Natural killer cell (primary cell): Measurements from ENCODE around the gene TNFAIP2. TPM values are rescaled to one million over a fixed set of nuclear protein-coding genes. Genes with fewer than 3 reads are reported as not detected.

ENCODE experiments used
- ATAC-seq, 3 donors: fragments of 150-1000 bp in 2 of 3; fragments of 200-7000 bp in 1 of 3; cut with Tn5 transposase; 1 replicate in 1 of 3; 2 replicates in 2 of 3; pipeline ENCODE4 v1.10.0; 2021; ENCODE audit warnings: mild to moderate bottlenecking in 2 of 3, moderate library complexity in 2 of 3
- DNase-seq, 2 donors: peaks; one replicate each; pipeline versions ENCODE4 v3.0.0 to v3.0.0-alpha.2; 2013 to 2021; ENCODE audit warnings: mixed read lengths in 1 of 2
- H3K27ac ChIP-seq: one replicate; pipeline ENCODE4 v1.5.1; 2013; ENCODE audit warnings: mild to moderate bottlenecking, low read length
- H3K27me3 ChIP-seq: one replicate; pipeline ENCODE4 v1.6.1; 2013; ENCODE audit warnings: low read length; ENCODE audit not compliant: control insufficient read depth, insufficient read depth
- H3K36me3 ChIP-seq: one replicate; pipeline ENCODE4 v1.6.1; 2013; ENCODE audit warnings: low read length; ENCODE audit not compliant: control insufficient read depth, insufficient read depth
- H3K4me1 ChIP-seq: one replicate; pipeline ENCODE4 v1.6.1; 2013; ENCODE audit warnings: low read length; ENCODE audit not compliant: control insufficient read depth, insufficient read depth
- H3K4me3 ChIP-seq: one replicate; pipeline ENCODE4 v1.5.1; 2013; ENCODE audit warnings: low read length
- H3K9me3 ChIP-seq: one replicate; pipeline ENCODE4 v1.6.1; 2013; ENCODE audit warnings: low read length; ENCODE audit not compliant: control insufficient read depth, insufficient read depth
- H3K27ac Mint-ChIP-seq, 2 donors: one replicate each; pipeline ENCODE4 v1.8.0; 2022; ENCODE audit warnings: mild to moderate bottlenecking in 2 of 2, mixed read lengths in 2 of 2, moderate library complexity in 1 of 2
- H3K27me3 Mint-ChIP-seq, 2 donors: one replicate each; pipeline ENCODE4 v1.8.0; 2022; ENCODE audit warnings: low read depth in 2 of 2, mixed read lengths in 2 of 2
- H3K36me3 Mint-ChIP-seq: one replicate; pipeline ENCODE4 v1.8.0; 2022; ENCODE audit warnings: mixed read lengths
- H3K4me1 Mint-ChIP-seq, 2 donors: one replicate each; pipeline ENCODE4 v1.8.0; 2022; ENCODE audit warnings: mixed read lengths in 2 of 2
- H3K4me3 Mint-ChIP-seq: one replicate; pipeline ENCODE4 v1.8.0; 2022; ENCODE audit warnings: mild to moderate bottlenecking, moderate library complexity, mixed read lengths
- H3K9me3 Mint-ChIP-seq, 2 donors: one replicate each; pipeline ENCODE4 v1.8.0; 2022; ENCODE audit warnings: mixed read lengths in 2 of 2
- CTCF ChIP-seq: fragments of 200-600 bp; IDR thresholded peaks from one replicate; pipeline ENCODE4 v1.8.0; 2022; ENCODE audit warnings: antibody characterized with exemption
- WGBS: methylation state at CpG from one replicate; pipeline ENCODE4 v1.1.7; 2013; ENCODE audit warnings: missing lambda C conversion rate; ENCODE audit not compliant: insufficient coverage; 5-methylcytosine and 5-hydroxymethylcytosine counted together
- intact Hi-C: fragments of 100-400 bp; cut with micrococcal nuclease; formaldehyde crosslinking; loops from one replicate; pipeline ENCODE4 v1.14.2; 2022
- total RNA-seq, 4 donors: library from RNA; stranded (reverse); fragments of 120-200 nt in 1 of 4; gene quantifications; one replicate each; pipeline versions ENCODE4 v1.2.3 to v1.2.4, GENCODE V29; 2013 to 2022

Gene TNFAIP2
- total RNA-seq, 3 donors from 2014 or later (not counting 1 experiment from before 2014, with no cell fraction given) = 14.2 to 89.8 (median 50.1) TPM

- ATAC-seq (no peak), DNase-seq (no peak)
- Histone ChIP-seq H3K27ac (no peak overlapping the region), H3K27me3 (peaks cover 14% of the 10 kb centered on the region), H3K36me3 (no peaks in the 10 kb centered on the region), H3K4me3 (no peak overlapping the region), H3K4me1 (peaks cover 23% of the 10 kb centered on the region), H3K9me3 (no peaks in the 10 kb centered on the region)
- WGBS = 93% methylated on average over 22 of the region's 22 CpGs
- intact Hi-C loops = no loop called here
- H3K4me1 Mint-ChIP-seq = peaks cover 0 to 6% of the 10 kb centered on the region in 2 donors
- peaks cover 13 to 16% of the 10 kb centered on the region in 2 donors for H3K27me3 Mint-ChIP-seq
- H3K9me3 Mint-ChIP-seq = no peaks in the 10 kb centered on the region
- H3K4me3 Mint-ChIP-seq = no peak overlapping the region
- no peak for TF ChIP-seq CTCF
- no peaks in the 10 kb centered on the region for H3K36me3 Mint-ChIP-seq
- no peak overlapping the region for H3K27ac Mint-ChIP-seq
Observed at GRCh38 chr14:103126088-103126872, 3.0 kb downstream of the TNFAIP2 start.

- no peak overlapping the region for H3K27ac ChIP-seq
- ATAC-seq = no peak
- Mint-ChIP-seq H3K27me3 (peaks cover 10 to 13% of the 10 kb centered on the region in 2 donors), H3K4me1 (peaks cover 0 to 6% of the 10 kb centered on the region in 2 donors), H3K9me3 (no peaks in the 10 kb centered on the region), H3K36me3 (no peaks in the 10 kb centered on the region), H3K4me3 (no peak overlapping the region), H3K27ac (no peak overlapping the region)
- no peaks in the 10 kb centered on the region for H3K9me3 ChIP-seq
- DNase-seq = no peak
- no peak for TF ChIP-seq CTCF
- H3K4me1 ChIP-seq = peaks cover 21% of the 10 kb centered on the region
- WGBS = 91% methylated on average over 62 of the region's 62 CpGs
- no peaks in the 10 kb centered on the region for H3K36me3 ChIP-seq
- intact Hi-C loops = no loop called here
- H3K4me3 ChIP-seq = no peak overlapping the region
- H3K27me3 ChIP-seq = peaks cover 14% of the 10 kb centered on the region
Observed at GRCh38 chr14:103126873-103127304, 3.6 kb downstream of the TNFAIP2 start.

GRCh38 chr14:103127356-103127755 lies 4.1 kb downstream of the TNFAIP2 start:
- peaks cover 6 to 9% of the 10 kb centered on the region in 2 donors for H3K27me3 Mint-ChIP-seq
- no peak for ATAC-seq
- H3K4me3 Mint-ChIP-seq = no peak overlapping the region
- Histone ChIP-seq H3K4me3 (no peak overlapping the region), H3K9me3 (no peaks in the 10 kb centered on the region), H3K4me1 (peaks cover 16% of the 10 kb centered on the region), H3K36me3 (no peaks in the 10 kb centered on the region), H3K27ac (no peak overlapping the region), H3K27me3 (peaks cover 11% of the 10 kb centered on the region)
- H3K27ac Mint-ChIP-seq = no peak overlapping the region
- WGBS = 95% methylated on average over 39 of the region's 39 CpGs
- TF ChIP-seq CTCF = no peak
- DNase-seq = no peak
- intact Hi-C loops = no loop called here
- no peaks in the 10 kb centered on the region for H3K36me3 Mint-ChIP-seq
- no peaks in the 10 kb centered on the region for H3K9me3 Mint-ChIP-seq
- peaks cover 0 to 6% of the 10 kb centered on the region in 2 donors for H3K4me1 Mint-ChIP-seq
